Right hindlimb (tissue), 1 donor: Measurements from ENCODE around the gene PNPLA5.
"Not testable (repeated sequence)": the region's sequence is repeated elsewhere in the genome, so short reads cannot be mapped to it uniquely, and the experiment has no call there.

Experiments used
- DNase-seq: peaks from one replicate; pipeline ENCODE4 v3.0.0-alpha.2; 2018

PNPLA5 gene

GRCh38 chr22:43880541-43880991 lies 11.2 kb downstream of the PNPLA5 start:
- DNase-seq: no peak

GRCh38 chr22:43879901-43880540 lies 11.8 kb downstream of the PNPLA5 start:
- DNase-seq: no peak

GRCh38 chr22:43878831-43879550 lies 12.8 kb downstream of the PNPLA5 start:
- no peak for DNase-seq

GRCh38 chr22:43878079-43878795 lies 13.6 kb downstream of the PNPLA5 start:
- DNase-seq: no peak

- DNase-seq: no peak
Measured at GRCh38 chr22:43876866-43877509, 14.8 kb downstream of the PNPLA5 start.

- no peak for DNase-seq
Measured at GRCh38 chr22:43869799-43870198, 22.0 kb downstream of the PNPLA5 start.

GRCh38 chr22:43869001-43869400 lies 22.8 kb downstream of the PNPLA5 start:
- DNase-seq: not testable (repeated sequence)

- DNase-seq: peak; percentile 81
Measured at GRCh38 chr22:43867839-43868635, 23.8 kb downstream of the PNPLA5 start.

- no peak for DNase-seq
Measured at GRCh38 chr22:43862882-43863202, 29.0 kb downstream of the PNPLA5 start.

GRCh38 chr22:43862074-43862881 lies 29.5 kb downstream of the PNPLA5 start, which contains the start of gene SULT4A1:
Gene SULT4A1, minus strand, starts transcription at chr22:43862513. Its CDS starts 131 bp downstream, at chr22:43862382.
- no peak for DNase-seq

GRCh38 chr22:43861529-43861928 lies 30.3 kb downstream of the PNPLA5 start:
- no peak for DNase-seq

GRCh38 chr22:43860831-43861230 lies 31.0 kb downstream of the PNPLA5 start:
- DNase-seq: no peak

- no peak for DNase-seq
Measured at GRCh38 chr22:43860126-43860525, 31.7 kb downstream of the PNPLA5 start.

GRCh38 chr22:43859621-43860020 lies 32.2 kb downstream of the PNPLA5 start:
- no peak for DNase-seq

- DNase-seq: no peak
Measured at GRCh38 chr22:43859176-43859575, 32.6 kb downstream of the PNPLA5 start.

- DNase-seq: no peak
Measured at GRCh38 chr22:43858156-43858895, 33.5 kb downstream of the PNPLA5 start.

- DNase-seq: no peak
Measured at GRCh38 chr22:43857367-43857766, 34.4 kb downstream of the PNPLA5 start.

GRCh38 chr22:43855431-43855830 lies 36.4 kb downstream of the PNPLA5 start:
- DNase-seq: no peak

GRCh38 chr22:43854786-43855271 lies 37.0 kb downstream of the PNPLA5 start:
- no peak for DNase-seq

- no peak for DNase-seq
Measured at GRCh38 chr22:43854121-43854785, 37.6 kb downstream of the PNPLA5 start.
